Brain microvascular endothelial cell (primary cell): Measurements from ENCODE around the gene SDF4.

Source experiments
- DNase-seq: peaks from one replicate; pipeline ENCODE4 v3.0.0-alpha.2; 2020
- H3K27ac ChIP-seq: fragments of 250-450 bp; sonication (Bioruptor Pico); 2 replicates; pipeline ENCODE4 v1.5.1; 2020; ENCODE audit warnings: mild to moderate bottlenecking, moderate library complexity
- H3K27me3 ChIP-seq: fragments of 250-450 bp; sonication (Bioruptor Pico); replicated peaks from 2 replicates; pipeline ENCODE4 v1.5.1; 2020; ENCODE audit warnings: mild to moderate bottlenecking
- H3K36me3 ChIP-seq: fragments of 250-450 bp; sonication (Bioruptor Pico); replicated peaks from 2 replicates; pipeline ENCODE4 v1.5.1; 2020; ENCODE audit warnings: mild to moderate bottlenecking
- H3K4me3 ChIP-seq: 2 replicates; pipeline ENCODE4 v1.5.1; 2011; ENCODE audit warnings: low read depth, mild to moderate bottlenecking, control low read depth, low read length, moderate library complexity
- CTCF ChIP-seq: IDR thresholded peaks from 2 replicates; pipeline ENCODE4 v1.5.1; 2011; ENCODE audit warnings: low read depth, mild to moderate bottlenecking, moderate library complexity, low read length, control low read depth, inconsistent platforms; ENCODE audit errors: missing control alignments
- in situ Hi-C: cut with HindIII; loops from 2 replicates; pipeline ENCODE4 v1.10.0; 2017; ENCODE audit warnings: low sequenced_read_pairs, low pct_ligation_motif_present

SDF4 gene

GRCh38 chr1:1226566-1227362, 5.0 kb downstream of the SDF4 start:
- H3K36me3 ChIP-seq = peaks cover 44% of the 10 kb centered on the region
- no peaks in the 10 kb centered on the region for H3K27me3 ChIP-seq
- no peak overlapping the region for H3K27ac ChIP-seq
- in situ Hi-C loops = no loop called here
- no peak overlapping the region for H3K4me3 ChIP-seq
- DNase-seq = no peak
- no peak for TF ChIP-seq CTCF

- in situ Hi-C loops = no loop called here
- no peaks in the 10 kb centered on the region for H3K27me3 ChIP-seq
- TF ChIP-seq CTCF = no peak
- H3K4me3 ChIP-seq = no peak overlapping the region
- H3K36me3 ChIP-seq = peaks cover 51% of the 10 kb centered on the region
- no peak for DNase-seq
- no peak overlapping the region for H3K27ac ChIP-seq
These were observed 5.9 kb downstream of the SDF4 start for GRCh38 chr1:1225913-1226312.

GRCh38 chr1:1225238-1225845, 6.5 kb downstream of the SDF4 start:
- TF ChIP-seq CTCF = no peak
- H3K4me3 ChIP-seq = no peak overlapping the region
- H3K27me3 ChIP-seq = no peaks in the 10 kb centered on the region
- DNase-seq = no peak
- H3K27ac ChIP-seq = no peak overlapping the region
- H3K36me3 ChIP-seq = peaks cover 57% of the 10 kb centered on the region
- in situ Hi-C loops = no loop called here

- in situ Hi-C loops = no loop called here
- Histone ChIP-seq H3K27ac (no peak overlapping the region), H3K4me3 (no peak overlapping the region), H3K27me3 (no peaks in the 10 kb centered on the region), H3K36me3 (peaks cover 66% of the 10 kb centered on the region)
- DNase-seq = no peak
- no peak for TF ChIP-seq CTCF
These were observed 7.9 kb downstream of the SDF4 start for GRCh38 chr1:1223891-1224290.

- DNase-seq = no peak
- peaks cover 67% of the 10 kb centered on the region for H3K36me3 ChIP-seq
- no peak overlapping the region for H3K4me3 ChIP-seq
- no peak for TF ChIP-seq CTCF
- H3K27ac ChIP-seq = no peak overlapping the region
- in situ Hi-C loops = no loop called here
- no peaks in the 10 kb centered on the region for H3K27me3 ChIP-seq
These were observed 8.5 kb downstream of the SDF4 start for GRCh38 chr1:1223321-1223720.
